Erythroblast (primary cell): ENCODE results near the gene NFKBIE.

ENCODE experiments used
- GATA1 ChIP-seq: IDR thresholded peaks from 2 replicates; pipeline ENCODE4 v1.6.1; 2011; ENCODE audit warnings: low read depth, mild to moderate bottlenecking, control low read depth, low read length, moderate library complexity
- POLR2A ChIP-seq: IDR thresholded peaks from 2 replicates; pipeline ENCODE4 v1.6.1; 2011; ENCODE audit warnings: mild to moderate bottlenecking, low read length

GRCh38 chr6:44270526-44271405 lies 5.4 kb upstream of the NFKBIE start:
- TF ChIP-seq POLR2A (no peak), GATA1 (no peak)
